Skin epidermis (tissue), 12 donors: ENCODE data around the gene APOBEC2.
"Not testable (repeated sequence)": the region's sequence is repeated elsewhere in the genome, so short reads cannot be mapped to it uniquely, and the experiment has no call there.

Source experiments
- H3K27ac ChIP-seq, 21 experiments: fragments of 200-600 bp; sonication (generic) in 11 of 21; one replicate each; pipeline ENCODE4 v1.5.0; 2020; ENCODE audit warnings: mild to moderate bottlenecking in 3 of 21, inconsistent platforms in 2 of 21, moderate library complexity in 2 of 21
- H3K4me3 ChIP-seq, 7 experiments: fragments of 200-600 bp; sonication (generic) in 2 of 7; one replicate each; pipeline ENCODE4 v1.5.0; 2020; ENCODE audit warnings: inconsistent platforms in 2 of 7, mild to moderate bottlenecking in 2 of 7, moderate library complexity in 1 of 7

Gene APOBEC2

GRCh38 chr6:41053041-41053440 lies at the start of gene APOBEC2:
TSS of gene APOBEC2 (plus strand) at chr6:41053202. CDS start at chr6:41053348, 146 bp downstream.
- no peak within 1 kb of the TSS for H3K4me3 ChIP-seq
- H3K27ac ChIP-seq: peak within 1 kb of the TSS in 1 of 21 experiments; percentile 42

GRCh38 chr6:41006217-41006616 lies 46.8 kb upstream of the APOBEC2 start:
- H3K27ac ChIP-seq, H3K4me3 ChIP-seq: not testable (repeated sequence)

GRCh38 chr6:41006980-41007379 lies 46.0 kb upstream of the APOBEC2 start:
- not testable (repeated sequence) for H3K4me3 ChIP-seq, H3K27ac ChIP-seq

- no peak overlapping the region for H3K4me3 ChIP-seq
Observed at GRCh38 chr6:41008011-41008410, 45.0 kb upstream of the APOBEC2 start.

GRCh38 chr6:41009669-41010068 lies 43.3 kb upstream of the APOBEC2 start:
- no peak overlapping the region for H3K27ac ChIP-seq

More at GRCh38 chr6:41008011-41008410, 45.0 kb upstream of the APOBEC2 start:
- no peak overlapping the region for H3K27ac ChIP-seq

GRCh38 chr6:41011673-41012072 lies 41.3 kb upstream of the APOBEC2 start:
- Histone ChIP-seq H3K27ac (no peak overlapping the region), H3K4me3 (no peak overlapping the region)

More at GRCh38 chr6:41009669-41010068, 43.3 kb upstream of the APOBEC2 start:
- H3K4me3 ChIP-seq: no peak overlapping the region

GRCh38 chr6:41013466-41014153 lies 39.4 kb upstream of the APOBEC2 start:
- Histone ChIP-seq H3K27ac (no peak overlapping the region), H3K4me3 (no peak overlapping the region)

- no peak overlapping the region for H3K4me3 ChIP-seq
- no peak overlapping the region for H3K27ac ChIP-seq
Observed at GRCh38 chr6:41014780-41015179, 38.2 kb upstream of the APOBEC2 start.

GRCh38 chr6:41015860-41016259 lies 37.1 kb upstream of the APOBEC2 start:
- H3K27ac ChIP-seq, H3K4me3 ChIP-seq: not testable (repeated sequence)

- no peak overlapping the region for H3K4me3 ChIP-seq
- H3K27ac ChIP-seq: no peak overlapping the region
Observed at GRCh38 chr6:41017663-41018062, 35.3 kb upstream of the APOBEC2 start.

GRCh38 chr6:41021832-41022231 lies 31.2 kb upstream of the APOBEC2 start:
- Histone ChIP-seq H3K4me3 (no peak overlapping the region), H3K27ac (no peak overlapping the region)

GRCh38 chr6:41022294-41022693 lies 30.7 kb upstream of the APOBEC2 start:
- Histone ChIP-seq H3K27ac (no peak overlapping the region), H3K4me3 (no peak overlapping the region)

- peak overlapping the region in 1 of 21 experiments; percentile 2 for H3K27ac ChIP-seq
- no peak overlapping the region for H3K4me3 ChIP-seq
Observed at GRCh38 chr6:41023114-41023513, 29.9 kb upstream of the APOBEC2 start.

- Histone ChIP-seq H3K27ac (peak overlapping the region in 2 of 21 experiments; percentile 3 to 30), H3K4me3 (no peak overlapping the region)
Observed at GRCh38 chr6:41025966-41026530, 27.0 kb upstream of the APOBEC2 start.

GRCh38 chr6:41027241-41027640 lies 25.8 kb upstream of the APOBEC2 start:
- peak overlapping the region in 12 of 21 experiments; percentile 22 to 87 (median 71) for H3K27ac ChIP-seq
- peak overlapping the region in 6 of 7 experiments; percentile 31 to 51 (median 40) for H3K4me3 ChIP-seq

- H3K4me3 ChIP-seq: peak overlapping the region; percentile 31 to 51 (median 39)
- peak overlapping the region; percentile 1 to 87 (median 67) for H3K27ac ChIP-seq
Observed at GRCh38 chr6:41027799-41028560, 25.0 kb upstream of the APOBEC2 start.

- Histone ChIP-seq H3K27ac (peak overlapping the region; percentile 1 to 87 (median 67)), H3K4me3 (peak overlapping the region; percentile 31 to 51 (median 39))
Observed at GRCh38 chr6:41028561-41029412, 24.2 kb upstream of the APOBEC2 start.

GRCh38 chr6:41032830-41033229 lies 20.2 kb upstream of the APOBEC2 start:
- Histone ChIP-seq H3K4me3 (no peak overlapping the region), H3K27ac (no peak overlapping the region)

- no peak overlapping the region for H3K27ac ChIP-seq
Observed at GRCh38 chr6:41033776-41034175, 19.2 kb upstream of the APOBEC2 start.

GRCh38 chr6:41036186-41036585 lies 16.8 kb upstream of the APOBEC2 start:
- peak overlapping the region in 1 of 21 experiments; percentile 65 for H3K27ac ChIP-seq
- no peak overlapping the region for H3K4me3 ChIP-seq

More at GRCh38 chr6:41033776-41034175, 19.2 kb upstream of the APOBEC2 start:
- H3K4me3 ChIP-seq: no peak overlapping the region
